Chondrocyte (in vitro differentiated cells): ENCODE data around the gene SLC17A2. TPM values are rescaled to one million over a fixed set of nuclear protein-coding genes. Genes with fewer than 3 reads are reported as not detected.

Experiments
- DNase-seq: peaks from one replicate; pipeline ENCODE4 v3.0.0; 2021; ENCODE audit warnings: mixed read lengths, low spot score
- H3K27ac Mint-ChIP-seq: one replicate; pipeline ENCODE4 v1.8.0; 2021; ENCODE audit warnings: mild to moderate bottlenecking, moderate library complexity, mixed read lengths; ENCODE audit not compliant: unreplicated experiment
- H3K27me3 Mint-ChIP-seq: 2 replicates; pipeline ENCODE4 v1.8.0; 2021; ENCODE audit warnings: low read depth, mixed read lengths
- H3K36me3 Mint-ChIP-seq: 2 replicates; pipeline ENCODE4 v1.8.0; 2021; ENCODE audit warnings: low read depth, mixed read lengths
- H3K4me1 Mint-ChIP-seq: 2 replicates; pipeline ENCODE4 v1.8.0; 2021; ENCODE audit warnings: low read depth, mild to moderate bottlenecking, mixed read lengths
- H3K4me3 Mint-ChIP-seq: one replicate; pipeline ENCODE4 v1.8.0; 2021; ENCODE audit warnings: mild to moderate bottlenecking, moderate library complexity, mixed read lengths; ENCODE audit not compliant: unreplicated experiment
- H3K9me3 Mint-ChIP-seq: 2 replicates; pipeline ENCODE4 v1.8.0; 2021; ENCODE audit warnings: low read depth, mixed read lengths
- CTCF ChIP-seq: fragments of 200-600 bp; sonication (generic); IDR thresholded peaks from 2 replicates; pipeline ENCODE4 v1.5.0; 2021; ENCODE audit warnings: antibody characterized with exemption, mild to moderate bottlenecking, moderate library complexity
- total RNA-seq: library from RNA; stranded (reverse); gene quantifications from 3 replicates; pipeline ENCODE4 v1.2.1, GENCODE V29; 2021

The SLC17A2 gene
- total RNA-seq, 1 donor from 2014 or later: not detected

GRCh38 chr6:25956226-25956625, 25.7 kb upstream of the SLC17A2 start:
- no peak for TF ChIP-seq CTCF

GRCh38 chr6:25954756-25955155, 24.3 kb upstream of the SLC17A2 start:
- no peak for DNase-seq
- H3K4me3 Mint-ChIP-seq: no peak overlapping the region
- H3K4me1 Mint-ChIP-seq: no peaks in the 10 kb centered on the region
- no peak overlapping the region for H3K27ac Mint-ChIP-seq
- H3K9me3 Mint-ChIP-seq: peaks cover 5% of the 10 kb centered on the region
- no peak for TF ChIP-seq CTCF
- H3K27me3 Mint-ChIP-seq: no peaks in the 10 kb centered on the region
- no peaks in the 10 kb centered on the region for H3K36me3 Mint-ChIP-seq

More at GRCh38 chr6:25956226-25956625, 25.7 kb upstream of the SLC17A2 start:
- H3K4me3 Mint-ChIP-seq: no peak overlapping the region
- peaks cover 8% of the 10 kb centered on the region for H3K9me3 Mint-ChIP-seq
- no peaks in the 10 kb centered on the region for H3K27me3 Mint-ChIP-seq
- DNase-seq: no peak
- H3K36me3 Mint-ChIP-seq: no peaks in the 10 kb centered on the region
- no peak overlapping the region for H3K27ac Mint-ChIP-seq
- H3K4me1 Mint-ChIP-seq: peaks cover 4% of the 10 kb centered on the region

- H3K36me3 Mint-ChIP-seq: no peaks in the 10 kb centered on the region
- TF ChIP-seq CTCF: no peak
- DNase-seq: no peak
- no peak overlapping the region for H3K27ac Mint-ChIP-seq
- H3K4me3 Mint-ChIP-seq: no peak overlapping the region
- no peaks in the 10 kb centered on the region for H3K27me3 Mint-ChIP-seq
- H3K4me1 Mint-ChIP-seq: no peaks in the 10 kb centered on the region
- no peaks in the 10 kb centered on the region for H3K9me3 Mint-ChIP-seq
Measured at GRCh38 chr6:25953733-25954132, 23.2 kb upstream of the SLC17A2 start.

- no peak for DNase-seq
- Mint-ChIP-seq H3K36me3 (no peaks in the 10 kb centered on the region), H3K9me3 (no peaks in the 10 kb centered on the region), H3K27ac (no peak overlapping the region), H3K4me3 (no peak overlapping the region), H3K27me3 (no peaks in the 10 kb centered on the region), H3K4me1 (no peaks in the 10 kb centered on the region)
- TF ChIP-seq CTCF: no peak
Measured at GRCh38 chr6:25952535-25952934, 22.0 kb upstream of the SLC17A2 start.

- TF ChIP-seq CTCF: no peak
- no peaks in the 10 kb centered on the region for H3K36me3 Mint-ChIP-seq
- H3K4me3 Mint-ChIP-seq: no peak overlapping the region
- H3K4me1 Mint-ChIP-seq: no peaks in the 10 kb centered on the region
- no peaks in the 10 kb centered on the region for H3K9me3 Mint-ChIP-seq
- no peaks in the 10 kb centered on the region for H3K27me3 Mint-ChIP-seq
- no peak overlapping the region for H3K27ac Mint-ChIP-seq
- DNase-seq: no peak
Measured at GRCh38 chr6:25951296-25952032, 21.0 kb upstream of the SLC17A2 start.
